HEK293T (cell line): ENCODE measurements around the gene GTF3C1.

ENCODE experiments used
- CTCF ChIA-PET: fragments of 350-600 bp; formaldehyde crosslinking; extraction: SDS; loops from one replicate; lab custom pipeline; 2021; ENCODE audit warnings: antibody characterized with exemption, inconsistent platforms; lab: Yijun Ruan, JAX
- POLR2A ChIA-PET: fragments of 350-600 bp; formaldehyde crosslinking; extraction: SDS; loops from one replicate; lab custom pipeline; 2020; ENCODE audit warnings: antibody characterized with exemption, inconsistent platforms; lab: Yijun Ruan, JAX
- DNase-seq: peaks from one replicate; pipeline ENCODE4 v3.0.0; 2012; ENCODE audit warnings: mixed read lengths; ENCODE audit errors: extremely low spot score
- ARNT ChIP-seq: fragments of 450-650 bp; IDR thresholded peaks from 2 replicates; pipeline ENCODE4 v1.6.1; 2017; ENCODE audit warnings: mild to moderate bottlenecking
- BHLHE40 ChIP-seq: fragments of 450-650 bp; IDR thresholded peaks from 2 replicates; pipeline ENCODE4 v1.6.1; 2016; ENCODE audit warnings: mild to moderate bottlenecking, moderate library complexity, borderline replicate concordance
- CTBP1 ChIP-seq: fragments of 450-650 bp; IDR thresholded peaks from 2 replicates; pipeline ENCODE4 v1.6.1; 2016; ENCODE audit warnings: borderline replicate concordance
- ELF4 ChIP-seq: fragments of 450-650 bp; IDR thresholded peaks from 2 replicates; pipeline ENCODE4 v1.6.1; 2017; ENCODE audit warnings: antibody characterized with exemption
- FOXA1 ChIP-seq: fragments of 450-650 bp; IDR thresholded peaks from 2 replicates; pipeline ENCODE4 v1.6.1; 2016; ENCODE audit warnings: mild to moderate bottlenecking
- FOXK2 ChIP-seq: fragments of 450-650 bp; IDR thresholded peaks from 2 replicates; pipeline ENCODE4 v1.6.1; 2016; ENCODE audit warnings: mild to moderate bottlenecking
- FOXM1 ChIP-seq: fragments of 450-650 bp; IDR thresholded peaks from 2 replicates; pipeline ENCODE4 v1.6.1; 2017; ENCODE audit warnings: mild to moderate bottlenecking, borderline replicate concordance
- HDGF ChIP-seq: fragments of 450-650 bp; IDR thresholded peaks from 2 replicates; pipeline ENCODE4 v1.6.1; 2017; ENCODE audit warnings: antibody characterized with exemption, borderline replicate concordance
- L3MBTL2 ChIP-seq: fragments of 450-650 bp; conservative IDR thresholded peaks from 2 replicates; pipeline ENCODE4 v1.6.1; 2016; ENCODE audit warnings: mild to moderate bottlenecking
- LEF1 ChIP-seq: fragments of 450-650 bp; IDR thresholded peaks from 2 replicates; pipeline ENCODE4 v1.6.1; 2017; ENCODE audit warnings: mild to moderate bottlenecking, borderline replicate concordance
- NFRKB ChIP-seq: fragments of 450-650 bp; IDR thresholded peaks from 2 replicates; pipeline ENCODE4 v1.6.1; 2016; ENCODE audit warnings: mild to moderate bottlenecking, moderate library complexity
- SP1 ChIP-seq: fragments of 450-650 bp; IDR thresholded peaks from 2 replicates; pipeline ENCODE4 v1.6.1; 2017
- SUZ12 ChIP-seq: fragments of 450-650 bp; IDR thresholded peaks from 2 replicates; pipeline ENCODE4 v1.6.1; 2016; ENCODE audit warnings: mild to moderate bottlenecking
- TARDBP ChIP-seq: fragments of 450-650 bp; IDR thresholded peaks from 2 replicates; pipeline ENCODE4 v1.6.1; 2016
- ZNF384 ChIP-seq: fragments of 450-650 bp; IDR thresholded peaks from 2 replicates; pipeline ENCODE4 v1.6.1; 2016
- TF ChIP-seq, protein P1 (sequence below): fragments of 450-650 bp; IDR thresholded peaks from 2 replicates; pipeline ENCODE4 v1.6.1; 2016

Gene GTF3C1

DNA sequence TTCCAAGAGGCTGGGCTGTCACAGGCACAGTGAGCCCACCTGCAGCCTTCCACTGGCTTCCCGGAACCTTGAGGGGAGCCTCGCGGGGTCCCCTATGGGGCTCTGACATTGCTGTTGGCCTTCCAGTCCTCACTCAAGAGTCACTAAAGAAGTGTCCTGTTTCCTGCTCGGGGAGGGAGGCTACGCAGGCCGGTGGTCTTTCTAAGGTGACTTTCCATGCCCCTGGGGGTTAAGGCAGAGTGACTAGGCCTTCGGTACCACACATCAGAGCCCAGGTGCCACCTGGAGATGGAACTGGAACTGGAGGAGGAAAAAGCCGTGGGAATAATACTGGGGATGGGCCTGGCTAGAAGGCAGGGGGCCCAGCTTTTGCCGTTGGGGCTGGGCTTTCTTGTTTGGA, 75.7 kb downstream of the GTF3C1 start:
- POLR2A ChIA-PET, result no interaction called here
- CTCF ChIA-PET, result no interaction called here
- TF ChIP-seq L3MBTL2 (no peak), HDGF (no peak), FOXM1 (no peak), SP1 (no peak), ZNF384 (no peak), BHLHE40 (no peak), NFRKB (no peak), TARDBP (no peak), LEF1 (no peak), FOXK2 (no peak)
- TF ChIP-seq, protein P1, sequence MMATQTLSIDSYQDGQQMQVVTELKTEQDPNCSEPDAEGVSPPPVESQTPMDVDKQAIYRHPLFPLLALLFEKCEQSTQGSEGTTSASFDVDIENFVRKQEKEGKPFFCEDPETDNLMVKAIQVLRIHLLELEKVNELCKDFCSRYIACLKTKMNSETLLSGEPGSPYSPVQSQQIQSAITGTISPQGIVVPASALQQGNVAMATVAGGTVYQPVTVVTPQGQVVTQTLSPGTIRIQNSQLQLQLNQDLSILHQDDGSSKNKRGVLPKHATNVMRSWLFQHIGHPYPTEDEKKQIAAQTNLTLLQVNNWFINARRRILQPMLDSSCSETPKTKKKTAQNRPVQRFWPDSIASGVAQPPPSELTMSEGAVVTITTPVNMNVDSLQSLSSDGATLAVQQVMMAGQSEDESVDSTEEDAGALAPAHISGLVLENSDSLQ, result no peak
- no peak for DNase-seq

DNA sequence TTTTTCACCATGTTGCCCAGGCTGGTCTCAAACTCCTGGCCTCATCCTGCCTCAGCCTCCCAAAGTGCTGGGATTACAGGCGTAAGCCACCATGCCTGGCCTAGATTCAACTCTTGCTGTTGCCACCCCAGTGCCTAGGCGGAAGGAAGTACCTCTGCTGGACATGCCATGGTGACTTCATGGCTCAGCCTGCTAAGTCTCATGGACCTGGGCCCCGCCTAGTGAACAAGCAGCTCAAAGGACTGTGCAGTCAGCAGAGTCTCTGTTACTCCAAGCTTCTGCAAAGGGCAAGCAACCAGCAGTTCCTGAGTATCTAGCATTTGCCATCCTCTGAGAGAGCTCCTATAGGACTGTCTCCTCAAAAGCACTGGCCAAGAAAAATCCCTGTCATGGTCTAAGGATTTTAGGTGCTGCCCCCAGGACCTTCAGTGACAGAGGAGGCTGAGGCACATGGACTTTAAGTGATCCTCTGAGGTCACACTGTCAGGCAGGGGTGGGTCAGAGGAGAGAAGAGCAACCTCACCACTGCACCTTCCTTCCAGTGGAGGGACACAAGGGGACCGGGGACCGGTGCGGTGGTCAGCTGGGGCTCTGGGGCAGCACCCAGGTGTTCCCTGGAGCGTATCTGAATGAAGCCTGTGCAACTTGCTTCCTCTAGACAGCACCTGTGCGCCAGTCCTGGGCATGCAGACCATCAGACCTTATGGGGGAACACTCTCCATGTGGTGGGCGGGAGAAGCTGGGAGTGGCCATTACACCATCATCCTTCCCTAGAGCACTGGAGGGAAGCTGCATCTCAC, 76.4 kb downstream of the GTF3C1 start:
- POLR2A ChIA-PET, result no interaction called here
- no peak for TF ChIP-seq FOXA1
- TF ChIP-seq FOXK2, result no peak
- TF ChIP-seq ZNF384, result no peak
- no peak for TF ChIP-seq NFRKB
- no peak for TF ChIP-seq FOXM1
- no peak for TF ChIP-seq L3MBTL2
- TF ChIP-seq HDGF, result no peak
- TF ChIP-seq ELF4, result no peak
- TF ChIP-seq BHLHE40, result no peak
- TF ChIP-seq SP1, result no peak
- no peak for TF ChIP-seq SUZ12
- CTCF ChIA-PET, result no interaction called here
- no peak for DNase-seq

DNA sequence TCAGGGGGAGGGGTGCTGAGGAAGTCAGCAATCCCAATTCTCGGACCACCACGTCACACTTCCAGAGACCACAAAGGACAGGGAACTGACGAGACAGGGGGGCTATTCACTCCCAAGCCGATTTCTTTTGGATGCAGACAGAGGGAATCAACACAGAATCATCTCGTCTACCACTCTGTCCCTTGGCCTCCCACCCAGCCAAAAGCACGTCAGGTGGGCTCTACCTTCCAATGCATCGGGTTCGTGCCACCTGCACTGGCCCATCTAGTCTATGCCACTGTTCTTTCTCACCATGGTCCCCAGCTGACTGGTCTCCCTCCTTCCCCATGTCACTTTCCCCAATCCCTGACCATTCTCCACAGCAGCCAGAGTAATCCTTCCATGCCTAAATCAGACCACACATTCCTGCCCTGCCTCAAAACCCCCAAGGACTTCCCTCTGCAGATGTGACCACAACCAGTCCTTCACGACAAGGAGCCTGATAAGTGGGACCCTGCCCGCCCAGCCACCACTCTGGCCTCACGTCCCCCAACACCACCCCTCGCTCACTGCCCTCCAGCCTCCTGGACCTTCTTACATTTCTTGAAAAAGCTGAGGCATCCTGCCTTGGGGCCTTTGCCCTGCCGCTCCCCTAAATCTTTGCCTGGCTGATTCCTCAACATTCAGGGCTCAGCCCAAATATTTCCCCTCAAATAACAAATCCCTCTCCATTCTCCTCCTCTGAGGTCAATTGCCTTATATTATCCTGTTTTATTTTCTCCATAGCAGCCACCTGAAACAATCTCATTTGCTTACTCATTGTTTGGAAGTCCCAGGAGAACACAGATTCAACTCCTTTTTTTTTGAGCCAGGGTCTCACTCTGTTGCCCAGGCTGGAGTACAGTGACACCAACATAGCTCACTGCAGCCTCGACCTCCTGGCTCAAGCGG, 77.4 kb downstream of the GTF3C1 start:
- ChIA-PET POLR2A (interaction anchor here (0.6 kb wide), 1 partner anchor 9 kb away, joined by 3 read pairs; no protein-coding TSS in a partner anchor), CTCF (no interaction called here)
- TF ChIP-seq TARDBP, result no peak
- TF ChIP-seq L3MBTL2, result no peak
- TF ChIP-seq FOXA1, result no peak
- no peak for TF ChIP-seq FOXK2
- no peak for TF ChIP-seq LEF1
- no peak for TF ChIP-seq NFRKB
- TF ChIP-seq ARNT, result no peak
- TF ChIP-seq SUZ12, result no peak
- no peak for TF ChIP-seq HDGF
- TF ChIP-seq ELF4, result no peak
- TF ChIP-seq, protein P1, result no peak
- no peak for TF ChIP-seq CTBP1
- TF ChIP-seq SP1, result no peak
- no peak for TF ChIP-seq ZNF384
- no peak for DNase-seq

DNA sequence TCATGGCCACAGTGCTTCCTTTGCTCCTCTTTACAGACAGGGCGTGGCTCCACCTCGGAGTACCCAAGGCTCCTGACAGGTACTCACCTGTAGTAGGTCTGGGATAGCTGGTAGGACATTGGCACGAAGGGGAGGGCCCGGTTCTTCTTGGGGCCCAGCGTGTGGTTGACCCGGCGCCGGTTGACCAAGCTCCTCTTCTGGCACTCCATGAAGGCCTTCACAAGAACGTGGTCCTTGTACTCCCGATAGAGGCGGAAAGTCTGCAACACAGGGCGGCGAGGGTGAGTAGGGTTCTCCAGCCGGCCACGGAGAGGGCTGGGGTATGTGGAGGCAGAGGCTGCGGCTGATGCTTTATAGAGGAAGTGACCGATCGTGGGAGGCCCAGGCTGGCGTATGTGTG, 78.1 kb downstream of the GTF3C1 start:
- no peak for DNase-seq
- TF ChIP-seq TARDBP (no peak), ZNF384 (no peak), FOXM1 (no peak), BHLHE40 (no peak), SUZ12 (no peak), CTBP1 (no peak)
- POLR2A ChIA-PET, result interaction anchor here (0.6 kb wide), 1 partner anchor 10 kb away, joined by 3 read pairs; no protein-coding TSS in a partner anchor
- CTCF ChIA-PET, result no interaction called here

DNA sequence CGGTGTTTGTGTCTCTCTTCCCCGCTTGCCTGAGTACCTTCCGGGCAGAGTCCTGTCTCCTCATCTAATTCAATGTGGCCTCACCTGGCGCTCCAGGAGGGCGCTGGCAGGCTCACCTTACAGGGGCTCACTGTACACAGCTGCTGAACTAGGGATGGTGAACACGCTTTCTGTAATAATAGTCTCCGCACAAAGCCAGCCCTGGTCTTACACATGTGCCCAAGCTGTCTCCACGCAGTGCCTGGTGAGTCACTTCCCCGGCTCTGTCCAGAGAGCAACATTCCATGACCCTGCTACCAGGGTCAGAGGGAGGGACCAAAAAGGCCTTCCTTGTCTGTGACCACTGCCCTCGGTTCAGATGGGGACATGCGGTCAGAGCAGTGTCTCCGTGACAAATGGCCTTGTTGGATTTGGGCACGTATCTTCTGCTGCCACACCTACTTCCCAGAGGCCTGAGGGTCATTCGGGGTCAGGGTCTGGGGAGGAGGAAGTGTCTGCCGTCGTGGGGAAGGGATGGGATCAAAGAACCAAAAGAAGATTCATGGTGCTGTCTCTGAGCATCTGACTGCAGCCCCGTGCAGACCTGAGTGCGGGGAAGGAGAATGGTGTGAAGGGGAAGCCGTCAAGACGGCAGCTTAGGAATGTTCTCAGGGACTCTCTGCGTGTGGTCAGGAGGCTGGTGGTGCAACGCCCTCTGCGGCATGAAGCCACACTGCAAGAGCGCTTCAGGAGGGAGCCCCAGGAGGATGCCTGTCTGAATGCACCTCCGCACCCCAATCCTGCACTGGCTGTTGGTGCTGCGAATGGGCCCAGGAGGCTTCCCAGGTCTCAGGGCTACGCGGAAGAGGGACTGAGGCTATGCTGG, 78.9 kb downstream of the GTF3C1 start:
- TF ChIP-seq ZNF384, result no peak
- TF ChIP-seq LEF1, result no peak
- no peak for TF ChIP-seq CTBP1
- no peak for TF ChIP-seq FOXK2
- TF ChIP-seq FOXM1, result no peak
- TF ChIP-seq SP1, result no peak
- no peak for TF ChIP-seq ELF4
- no peak for TF ChIP-seq HDGF
- TF ChIP-seq L3MBTL2, result no peak
- TF ChIP-seq, protein P1, result no peak
- TF ChIP-seq FOXA1, result no peak
- TF ChIP-seq ARNT, result no peak
- TF ChIP-seq BHLHE40, result no peak
- TF ChIP-seq TARDBP, result no peak
- TF ChIP-seq SUZ12, result no peak
- TF ChIP-seq NFRKB, result no peak
- DNase-seq, result no peak
- ChIA-PET POLR2A (no interaction called here), CTCF (no interaction called here)
